ENCODE results near the gene SMURF2. TPM values are rescaled to one million over a fixed set of nuclear protein-coding genes. Genes with fewer than 3 reads are reported as not detected.

The SMURF2 gene
- polyA plus RNA-seq, 2 of the 4 experiments (the other 2 are of a cell fraction): 16.7 to 26.3 TPM

GRCh38 chr17:64499805-64500486, 162.2 kb downstream of the SMURF2 start (continued):
- TF ChIP-seq CHD4 (IDR thresholded peaks at IDR 0.05; ENCODE audit: borderline replicate concordance) (no peak), FOXS1 (CRISPR knock-in tag; IDR thresholded peaks at IDR 0.05) (no peak), ZNF302 (CRISPR knock-in tag; IDR thresholded peaks at IDR 0.05) (no peak), NPAS2 (CRISPR knock-in tag; IDR thresholded peaks at IDR 0.05; ENCODE audit: borderline replicate concordance) (no peak), MAZ (IDR thresholded peaks at IDR 0.05; ENCODE audit: borderline replicate concordance, low read depth, low read length) (no peak), SMC3 (IDR thresholded peaks at IDR 0.05) (no peak), FOSL2 (IDR thresholded peaks at IDR 0.05) (no peak), FOSL2 (CRISPR knock-in tag; IDR thresholded peaks at IDR 0.05) (no peak), HEYL (CRISPR knock-in tag; IDR thresholded peaks at IDR 0.05) (0 out of 2 replicates have a peak, but pooled peaks have one; percentile 37), CBX2 (IDR thresholded peaks at IDR 0.05; ENCODE audit: borderline replicate concordance, low read depth) (no peak), GATA3 (IDR thresholded peaks at IDR 0.05; ENCODE audit: borderline replicate concordance) (no peak), KDM5A (IDR thresholded peaks at IDR 0.05) (no peak), POLR2AphosphoS2 (conservative IDR thresholded peaks at IDR 0.05; ENCODE audit: low read length) (peak; percentile 56), TP53 (CRISPR knock-in tag; IDR thresholded peaks at IDR 0.05) (peak; percentile 21; the same call in 1 of the 2 replicates)
- TF ChIP-seq, protein P1, sequence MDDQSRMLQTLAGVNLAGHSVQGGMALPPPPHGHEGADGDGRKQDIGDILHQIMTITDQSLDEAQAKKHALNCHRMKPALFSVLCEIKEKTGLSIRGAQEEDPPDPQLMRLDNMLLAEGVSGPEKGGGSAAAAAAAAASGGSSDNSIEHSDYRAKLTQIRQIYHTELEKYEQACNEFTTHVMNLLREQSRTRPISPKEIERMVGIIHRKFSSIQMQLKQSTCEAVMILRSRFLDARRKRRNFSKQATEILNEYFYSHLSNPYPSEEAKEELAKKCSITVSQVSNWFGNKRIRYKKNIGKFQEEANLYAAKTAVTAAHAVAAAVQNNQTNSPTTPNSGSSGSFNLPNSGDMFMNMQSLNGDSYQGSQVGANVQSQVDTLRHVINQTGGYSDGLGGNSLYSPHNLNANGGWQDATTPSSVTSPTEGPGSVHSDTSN (IDR thresholded peaks at IDR 0.05): no peak
- TF ChIP-seq, protein P2, sequence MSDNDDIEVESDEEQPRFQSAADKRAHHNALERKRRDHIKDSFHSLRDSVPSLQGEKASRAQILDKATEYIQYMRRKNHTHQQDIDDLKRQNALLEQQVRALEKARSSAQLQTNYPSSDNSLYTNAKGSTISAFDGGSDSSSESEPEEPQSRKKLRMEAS (IDR thresholded peaks at IDR 0.05): no peak

GRCh38 chr17:64498308-64499203, 163.6 kb downstream of the SMURF2 start:
- ATAC-seq: no peak
- Histone ChIP-seq H3K9me3 (no peaks in the 10 kb centered on the region), H3K4me2 (peak overlapping the region; percentile 86; the same call in 2 of the 3 replicates), H3K27ac (no peak overlapping the region), H3K4me3 (no peak overlapping the region), H3K4me1 (peaks cover 71% of the 10 kb centered on the region)
- ChIA-PET POLR2A (interaction anchor here (0.8 to 3.3 kb wide), 4 partner anchors 8 to 148 kb away, joined by 3 to 132 read pairs (median 6); partner anchors contain the start of genes CEP95 and DDX5), CTCF (interaction anchor here (0.6 to 12.8 kb wide), 7 partner anchors 8 to 185 kb away, joined by 3 to 300 read pairs (median 4); partner anchors contain the start of genes CEP95 and DDX5)
- no peak for FAIRE-seq
- 72% methylated on average over 7 of the region's 7 CpGs for WGBS (ENCODE audit: missing lambda C conversion rate)
- no peak for DNase-seq (ENCODE audit: low read depth in 1 of 2, low spot score in 1 of 2)
- 0 out of 2 replicates have a peak, but pooled peaks have one; percentile 19 for TF ChIP-seq ZSCAN20 (CRISPR knock-in tag; IDR thresholded peaks at IDR 0.05)
- TF ChIP-seq, protein P2 (IDR thresholded peaks at IDR 0.05): no peak
- no peak for TF ChIP-seq RFX5 (IDR thresholded peaks at IDR 0.05)
- TF ChIP-seq HOXB13 (CRISPR knock-in tag; IDR thresholded peaks at IDR 0.05; ENCODE audit: low read depth): no peak
- TF ChIP-seq FOSL2 (IDR thresholded peaks at IDR 0.05): no peak
- TF ChIP-seq FOSL2 (CRISPR knock-in tag; IDR thresholded peaks at IDR 0.05): peak; percentile 3
- no peak for TF ChIP-seq NFE2L2 (conservative IDR thresholded peaks at IDR 0.05; ENCODE audit: low read length)
- TF ChIP-seq KDM1A (IDR thresholded peaks at IDR 0.05; ENCODE audit: low read depth): no peak
- TF ChIP-seq TP53 (CRISPR knock-in tag; IDR thresholded peaks at IDR 0.05): peak; percentile 98
- TF ChIP-seq TFCP2L1 (CRISPR knock-in tag; IDR thresholded peaks at IDR 0.05): peak; percentile 97
- TF ChIP-seq HOXA7 (CRISPR knock-in tag; IDR thresholded peaks at IDR 0.05): peak; percentile 98
- no peak for TF ChIP-seq SMC3 (IDR thresholded peaks at IDR 0.05)
- TF ChIP-seq EHMT2 (IDR thresholded peaks at IDR 0.05; ENCODE audit: low read depth): no peak
- no peak for TF ChIP-seq CEBPB (IDR thresholded peaks at IDR 0.05)
- TF ChIP-seq RARB (CRISPR knock-in tag; IDR thresholded peaks at IDR 0.05): peak; percentile 94
- TF ChIP-seq GATA3 (IDR thresholded peaks at IDR 0.05; ENCODE audit: borderline replicate concordance): no peak
- TF ChIP-seq, protein P3, sequence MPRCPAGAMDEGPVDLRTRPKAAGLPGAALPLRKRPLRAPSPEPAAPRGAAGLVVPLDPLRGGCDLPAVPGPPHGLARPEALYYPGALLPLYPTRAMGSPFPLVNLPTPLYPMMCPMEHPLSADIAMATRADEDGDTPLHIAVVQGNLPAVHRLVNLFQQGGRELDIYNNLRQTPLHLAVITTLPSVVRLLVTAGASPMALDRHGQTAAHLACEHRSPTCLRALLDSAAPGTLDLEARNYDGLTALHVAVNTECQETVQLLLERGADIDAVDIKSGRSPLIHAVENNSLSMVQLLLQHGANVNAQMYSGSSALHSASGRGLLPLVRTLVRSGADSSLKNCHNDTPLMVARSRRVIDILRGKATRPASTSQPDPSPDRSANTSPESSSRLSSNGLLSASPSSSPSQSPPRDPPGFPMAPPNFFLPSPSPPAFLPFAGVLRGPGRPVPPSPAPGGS (IDR thresholded peaks at IDR 0.05): 0 out of 3 replicates have a peak, but pooled peaks have one; percentile 18
- no peak for TF ChIP-seq NPAS2 (CRISPR knock-in tag; IDR thresholded peaks at IDR 0.05; ENCODE audit: borderline replicate concordance)
- TF ChIP-seq, protein P4, sequence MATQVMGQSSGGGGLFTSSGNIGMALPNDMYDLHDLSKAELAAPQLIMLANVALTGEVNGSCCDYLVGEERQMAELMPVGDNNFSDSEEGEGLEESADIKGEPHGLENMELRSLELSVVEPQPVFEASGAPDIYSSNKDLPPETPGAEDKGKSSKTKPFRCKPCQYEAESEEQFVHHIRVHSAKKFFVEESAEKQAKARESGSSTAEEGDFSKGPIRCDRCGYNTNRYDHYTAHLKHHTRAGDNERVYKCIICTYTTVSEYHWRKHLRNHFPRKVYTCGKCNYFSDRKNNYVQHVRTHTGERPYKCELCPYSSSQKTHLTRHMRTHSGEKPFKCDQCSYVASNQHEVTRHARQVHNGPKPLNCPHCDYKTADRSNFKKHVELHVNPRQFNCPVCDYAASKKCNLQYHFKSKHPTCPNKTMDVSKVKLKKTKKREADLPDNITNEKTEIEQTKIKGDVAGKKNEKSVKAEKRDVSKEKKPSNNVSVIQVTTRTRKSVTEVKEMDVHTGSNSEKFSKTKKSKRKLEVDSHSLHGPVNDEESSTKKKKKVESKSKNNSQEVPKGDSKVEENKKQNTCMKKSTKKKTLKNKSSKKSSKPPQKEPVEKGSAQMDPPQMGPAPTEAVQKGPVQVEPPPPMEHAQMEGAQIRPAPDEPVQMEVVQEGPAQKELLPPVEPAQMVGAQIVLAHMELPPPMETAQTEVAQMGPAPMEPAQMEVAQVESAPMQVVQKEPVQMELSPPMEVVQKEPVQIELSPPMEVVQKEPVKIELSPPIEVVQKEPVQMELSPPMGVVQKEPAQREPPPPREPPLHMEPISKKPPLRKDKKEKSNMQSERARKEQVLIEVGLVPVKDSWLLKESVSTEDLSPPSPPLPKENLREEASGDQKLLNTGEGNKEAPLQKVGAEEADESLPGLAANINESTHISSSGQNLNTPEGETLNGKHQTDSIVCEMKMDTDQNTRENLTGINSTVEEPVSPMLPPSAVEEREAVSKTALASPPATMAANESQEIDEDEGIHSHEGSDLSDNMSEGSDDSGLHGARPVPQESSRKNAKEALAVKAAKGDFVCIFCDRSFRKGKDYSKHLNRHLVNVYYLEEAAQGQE (IDR thresholded peaks at IDR 0.05): peak; percentile 55; the same call in 1 of the 2 replicates
- TF ChIP-seq CHD4 (IDR thresholded peaks at IDR 0.05; ENCODE audit: borderline replicate concordance): no peak
- TF ChIP-seq CHD2 (IDR thresholded peaks at IDR 0.05; ENCODE audit: low read length, partially characterized antibody): peak; percentile 41
- no peak for TF ChIP-seq RCOR1 (IDR thresholded peaks at IDR 0.05; ENCODE audit: low read depth, low read length)
